Neural progenitor cell (in vitro differentiated cells): ENCODE data around the gene SBF1. TPM values are rescaled to one million over a fixed set of nuclear protein-coding genes. Genes with fewer than 3 reads are reported as not detected.

Source experiments
- DNase-seq: peaks from one replicate; pipeline ENCODE4 v3.0.0-alpha.2; 2016; ENCODE audit warnings: low spot score
- H2AFZ ChIP-seq: fragments of 200-600 bp; sonication (generic); replicated peaks from 2 replicates; pipeline ENCODE4 v1.6.1; 2016; ENCODE audit warnings: antibody characterized with exemption
- H3F3A ChIP-seq: fragments of 200-600 bp; sonication (generic); 2 replicates; pipeline ENCODE4 v1.6.1; 2016; ENCODE audit warnings: antibody characterized with exemption, low read depth
- H3K27ac ChIP-seq: fragments of 200-600 bp; sonication (generic); 2 replicates; pipeline ENCODE4 v1.5.1; 2016; ENCODE audit warnings: mild to moderate bottlenecking
- H3K27me3 ChIP-seq: fragments of 200-600 bp; sonication (generic); 2 replicates; pipeline ENCODE4 v1.6.1; 2016; ENCODE audit warnings: mild to moderate bottlenecking, moderate library complexity
- H3K36me3 ChIP-seq: fragments of 200-600 bp; sonication (generic); 2 replicates; pipeline ENCODE4 v1.5.1; 2016
- H3K4me1 ChIP-seq: fragments of 200-600 bp; sonication (generic); 2 replicates; pipeline ENCODE4 v1.6.1; 2016; ENCODE audit warnings: mixed run types
- H3K4me2 ChIP-seq: fragments of 200-600 bp; sonication (generic); 2 replicates; pipeline ENCODE4 v1.6.1; 2016
- H3K4me3 ChIP-seq: fragments of 200-600 bp; sonication (generic); 2 replicates; pipeline ENCODE4 v1.5.1; 2016
- H3K79me2 ChIP-seq: fragments of 200-600 bp; sonication (generic); 2 replicates; pipeline ENCODE4 v1.6.1; 2016; ENCODE audit warnings: low read depth
- H3K9ac ChIP-seq: fragments of 200-600 bp; sonication (generic); 2 replicates; pipeline ENCODE4 v1.6.1; 2016
- H3K9me3 ChIP-seq: fragments of 200-600 bp; sonication (generic); 2 replicates; pipeline ENCODE4 v1.5.1; 2016; ENCODE audit warnings: low read depth
- H4K20me1 ChIP-seq: fragments of 200-600 bp; sonication (generic); 2 replicates; pipeline ENCODE4 v1.6.1; 2016; ENCODE audit warnings: low read depth
- H3K27ac Mint-ChIP-seq: 3 replicates; pipeline ENCODE4 v1.8.0; 2021; ENCODE audit warnings: mixed read lengths
- H3K27me3 Mint-ChIP-seq: 2 replicates; pipeline ENCODE4 v1.8.0; 2022; ENCODE audit warnings: low read depth, mild to moderate bottlenecking, inconsistent platforms, moderate library complexity, mixed read lengths; ENCODE audit not compliant: insufficient read depth
- H3K36me3 Mint-ChIP-seq: 3 replicates; pipeline ENCODE4 v1.8.0; 2021; ENCODE audit warnings: mixed read lengths
- H3K4me1 Mint-ChIP-seq: 3 replicates; pipeline ENCODE4 v1.8.0; 2021; ENCODE audit warnings: mixed read lengths
- H3K4me3 Mint-ChIP-seq: 3 replicates; pipeline ENCODE4 v1.8.0; 2021; ENCODE audit warnings: mild to moderate bottlenecking, moderate library complexity, mixed read lengths
- H3K9me3 Mint-ChIP-seq: 3 replicates; pipeline ENCODE4 v1.8.0; 2020; ENCODE audit warnings: mixed read lengths
- EZH2 ChIP-seq: fragments of 200-600 bp; sonication (generic); IDR thresholded peaks from 2 replicates; pipeline ENCODE4 v1.6.1; 2017; ENCODE audit warnings: antibody characterized with exemption, mild to moderate bottlenecking, moderate library complexity
- EZH2phosphoT487 ChIP-seq: fragments of 200-600 bp; sonication (generic); IDR thresholded peaks from 2 replicates; pipeline ENCODE4 v1.6.1; 2017; ENCODE audit warnings: antibody characterized with exemption
- total RNA-seq: library from RNA; depleted of rRNA; stranded (reverse); fragments of >200 nt; gene quantifications from 2 replicates; pipeline ENCODE4 v1.2.3, GENCODE V29; 2015; ENCODE audit warnings: low replicate concordance
- TF ChIP-seq, protein P1 (sequence below): fragments of 200-600 bp; sonication (generic); IDR thresholded peaks from 2 replicates; pipeline ENCODE4 v1.5.1; 2017; ENCODE audit warnings: antibody characterized with exemption, mild to moderate bottlenecking

Gene SBF1
- total RNA-seq, 1 donor from 2014 or later: 25.8 TPM

DNA sequence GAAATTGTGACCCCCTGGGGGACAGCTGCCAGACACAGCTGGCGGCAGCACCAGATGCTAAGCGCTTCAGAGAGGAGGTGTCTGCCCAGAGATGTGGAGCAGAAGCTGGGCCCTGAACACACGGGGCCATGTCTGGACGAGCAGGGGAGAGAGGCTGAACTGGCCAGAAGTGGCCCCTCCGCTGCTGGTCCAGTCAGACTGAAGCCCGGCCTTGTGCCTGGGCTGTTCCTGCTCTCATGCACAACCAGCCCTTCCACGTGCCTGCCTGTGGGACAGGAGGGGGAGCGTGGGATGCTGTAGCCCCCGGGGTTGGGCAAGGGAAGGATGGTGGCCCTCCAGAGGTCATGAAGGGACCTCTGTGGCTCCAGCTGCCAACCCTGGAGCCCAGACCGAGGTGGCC lies 8.3 kb upstream of the SBF1 start:
- Histone ChIP-seq H3K4me1 (no peaks in the 10 kb centered on the region), H3K4me2 (no peak overlapping the region), H4K20me1 (no peaks in the 10 kb centered on the region), H3F3A (peaks cover 3% of the 10 kb centered on the region), H3K36me3 (no peaks in the 10 kb centered on the region), H3K79me2 (no peaks in the 10 kb centered on the region), H3K27me3 (peaks cover 37% of the 10 kb centered on the region), H3K4me3 (no peak overlapping the region), H3K9ac (no peak overlapping the region), H2AFZ (no peak overlapping the region), H3K27ac (no peak overlapping the region), H3K9me3 (no peaks in the 10 kb centered on the region)
- Mint-ChIP-seq H3K36me3 (no peaks in the 10 kb centered on the region), H3K27ac (no peak overlapping the region), H3K9me3 (peaks cover 2% of the 10 kb centered on the region), H3K4me3 (no peak overlapping the region), H3K27me3 (peaks cover 33% of the 10 kb centered on the region), H3K4me1 (peaks cover 2% of the 10 kb centered on the region)
- no peak for TF ChIP-seq EZH2phosphoT487
- TF ChIP-seq, protein P1, sequence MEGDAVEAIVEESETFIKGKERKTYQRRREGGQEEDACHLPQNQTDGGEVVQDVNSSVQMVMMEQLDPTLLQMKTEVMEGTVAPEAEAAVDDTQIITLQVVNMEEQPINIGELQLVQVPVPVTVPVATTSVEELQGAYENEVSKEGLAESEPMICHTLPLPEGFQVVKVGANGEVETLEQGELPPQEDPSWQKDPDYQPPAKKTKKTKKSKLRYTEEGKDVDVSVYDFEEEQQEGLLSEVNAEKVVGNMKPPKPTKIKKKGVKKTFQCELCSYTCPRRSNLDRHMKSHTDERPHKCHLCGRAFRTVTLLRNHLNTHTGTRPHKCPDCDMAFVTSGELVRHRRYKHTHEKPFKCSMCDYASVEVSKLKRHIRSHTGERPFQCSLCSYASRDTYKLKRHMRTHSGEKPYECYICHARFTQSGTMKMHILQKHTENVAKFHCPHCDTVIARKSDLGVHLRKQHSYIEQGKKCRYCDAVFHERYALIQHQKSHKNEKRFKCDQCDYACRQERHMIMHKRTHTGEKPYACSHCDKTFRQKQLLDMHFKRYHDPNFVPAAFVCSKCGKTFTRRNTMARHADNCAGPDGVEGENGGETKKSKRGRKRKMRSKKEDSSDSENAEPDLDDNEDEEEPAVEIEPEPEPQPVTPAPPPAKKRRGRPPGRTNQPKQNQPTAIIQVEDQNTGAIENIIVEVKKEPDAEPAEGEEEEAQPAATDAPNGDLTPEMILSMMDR: no peak
- TF ChIP-seq EZH2: no peak
- no peak for DNase-seq

DNA sequence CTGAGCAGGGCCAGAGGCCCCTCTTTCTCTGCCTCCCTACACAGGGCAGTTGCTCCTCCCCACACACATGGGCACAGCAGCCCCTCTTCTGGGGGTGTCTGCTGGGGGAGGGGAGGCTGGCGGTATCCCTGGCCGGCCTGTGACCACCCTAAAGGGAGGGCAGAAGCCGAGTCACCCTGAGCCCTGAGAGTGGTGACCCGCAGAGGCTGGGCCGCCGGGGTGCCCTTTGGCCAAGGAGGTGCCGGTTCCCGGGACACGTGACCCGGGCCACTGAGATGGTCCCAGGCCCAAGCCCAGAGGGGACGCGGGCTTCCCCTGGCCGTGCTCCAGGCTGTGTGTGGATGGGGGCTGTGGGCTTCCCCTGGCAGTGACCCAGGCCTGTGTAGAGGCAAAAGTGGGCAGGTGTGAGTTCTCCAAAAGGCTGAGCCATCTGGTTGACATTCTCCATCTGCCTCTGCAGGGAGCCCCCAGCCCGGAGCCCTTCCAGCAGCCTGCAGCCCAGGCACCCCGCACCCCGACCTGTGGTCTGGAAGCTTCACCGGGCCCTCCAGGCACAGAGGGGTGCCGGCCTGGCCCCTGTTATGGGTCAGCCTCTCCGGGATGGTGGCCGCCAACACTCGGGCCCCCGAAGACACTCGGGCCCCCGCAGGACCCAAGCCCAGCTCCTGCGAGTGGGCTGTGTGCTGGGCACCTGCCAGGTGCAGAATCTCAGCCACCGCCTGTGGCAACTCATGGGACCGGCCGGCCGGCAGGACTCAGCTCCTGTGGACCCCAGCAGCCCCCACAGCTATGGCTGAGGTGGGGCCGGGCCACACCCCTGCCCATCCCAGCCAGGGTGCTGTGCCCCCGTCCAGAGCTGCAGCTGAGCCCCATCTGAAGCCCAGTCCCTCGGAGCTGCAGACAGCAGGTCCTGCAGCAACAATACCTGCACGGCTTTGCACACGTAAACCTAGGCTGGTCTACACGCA lies 7.6 kb upstream of the SBF1 start:
- Histone ChIP-seq H3K4me1 (no peaks in the 10 kb centered on the region), H2AFZ (peak overlapping the region; percentile 86), H3K79me2 (no peaks in the 10 kb centered on the region), H3K9me3 (no peaks in the 10 kb centered on the region), H3K27me3 (peaks cover 37% of the 10 kb centered on the region), H4K20me1 (no peaks in the 10 kb centered on the region), H3K4me3 (peak overlapping the region; percentile 53), H3K9ac (no peak overlapping the region), H3K27ac (no peak overlapping the region), H3K36me3 (no peaks in the 10 kb centered on the region), H3K4me2 (peak overlapping the region; percentile 70), H3F3A (peaks cover 3% of the 10 kb centered on the region)
- DNase-seq: no peak
- no peak for TF ChIP-seq EZH2phosphoT487
- no peak for TF ChIP-seq EZH2
- TF ChIP-seq, protein P1: no peak
- peak overlapping the region; percentile 63 for H3K4me3 Mint-ChIP-seq
- H3K4me1 Mint-ChIP-seq: peaks cover 2% of the 10 kb centered on the region
- H3K27ac Mint-ChIP-seq: no peak overlapping the region
- H3K9me3 Mint-ChIP-seq: peaks cover 2% of the 10 kb centered on the region
- peaks cover 33% of the 10 kb centered on the region for H3K27me3 Mint-ChIP-seq
- H3K36me3 Mint-ChIP-seq: no peaks in the 10 kb centered on the region

DNA sequence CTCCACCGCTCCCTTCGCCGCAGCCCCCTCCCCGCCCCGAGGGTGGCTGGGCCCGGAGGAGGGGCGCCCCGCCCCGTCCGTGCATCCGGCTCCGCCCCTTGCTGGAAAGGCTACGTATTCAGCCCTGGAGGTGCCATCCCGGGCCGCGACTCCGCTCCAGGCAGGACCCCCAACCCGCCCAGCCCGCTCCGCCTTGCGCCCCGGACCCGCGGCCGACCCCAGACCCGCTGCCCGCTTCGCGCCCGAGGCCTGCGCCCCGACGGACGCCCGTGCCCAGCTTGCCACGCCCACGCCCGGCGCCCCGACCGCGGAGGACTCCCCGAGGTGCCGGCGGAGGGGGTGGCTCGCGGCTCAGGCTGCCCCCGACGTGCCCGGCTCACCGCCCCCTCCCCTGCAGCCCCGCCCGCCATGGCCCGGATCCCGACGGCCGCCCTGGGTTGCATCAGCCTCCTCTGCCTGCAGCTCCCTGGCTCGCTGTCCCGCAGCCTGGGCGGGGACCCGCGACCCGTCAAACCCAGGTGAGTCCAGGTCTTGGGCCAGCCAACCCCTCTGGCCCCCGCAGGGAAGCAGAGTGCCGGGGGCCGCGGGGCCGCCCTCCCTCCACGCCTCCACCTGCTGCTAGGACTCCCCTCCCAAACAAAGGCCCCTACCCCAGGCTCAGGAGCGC lies 6.7 kb upstream of the SBF1 start, which contains the start of gene ADM2:
ADM2 (plus strand) TSS at position 104 of the 667 bp plus-strand sequence; CDS start at position 409, 305 bp downstream.
- Histone ChIP-seq H3K4me2 (peak within 1 kb of the TSS; percentile 70), H3K36me3 (no peaks in the 10 kb centered on the region), H3F3A (peaks cover 3% of the 10 kb centered on the region), H3K4me1 (no peaks in the 10 kb centered on the region), H3K9ac (no peak within 1 kb of the TSS), H2AFZ (peak within 1 kb of the TSS; percentile 86), H3K27ac (no peak within 1 kb of the TSS), H3K9me3 (no peaks in the 10 kb centered on the region), H3K4me3 (peak within 1 kb of the TSS; percentile 53), H4K20me1 (no peaks in the 10 kb centered on the region), H3K79me2 (no peaks in the 10 kb centered on the region), H3K27me3 (peaks cover 37% of the 10 kb centered on the region)
- Mint-ChIP-seq H3K9me3 (peaks cover 2% of the 10 kb centered on the region), H3K36me3 (no peaks in the 10 kb centered on the region), H3K4me1 (peaks cover 2% of the 10 kb centered on the region), H3K27ac (no peak within 1 kb of the TSS), H3K4me3 (peak within 1 kb of the TSS; percentile 72), H3K27me3 (peaks cover 39% of the 10 kb centered on the region)
- peak; percentile 29 for TF ChIP-seq EZH2phosphoT487
- TF ChIP-seq, protein P1: no peak
- TF ChIP-seq EZH2: peak; percentile 65
- peak; percentile 81 for DNase-seq
